ENCODE measurements around the gene SEC14L3.

- no peak for TF ChIP-seq POLR2AphosphoS5 (IDR thresholded peaks at IDR 0.05)
- TF ChIP-seq, protein P1, sequence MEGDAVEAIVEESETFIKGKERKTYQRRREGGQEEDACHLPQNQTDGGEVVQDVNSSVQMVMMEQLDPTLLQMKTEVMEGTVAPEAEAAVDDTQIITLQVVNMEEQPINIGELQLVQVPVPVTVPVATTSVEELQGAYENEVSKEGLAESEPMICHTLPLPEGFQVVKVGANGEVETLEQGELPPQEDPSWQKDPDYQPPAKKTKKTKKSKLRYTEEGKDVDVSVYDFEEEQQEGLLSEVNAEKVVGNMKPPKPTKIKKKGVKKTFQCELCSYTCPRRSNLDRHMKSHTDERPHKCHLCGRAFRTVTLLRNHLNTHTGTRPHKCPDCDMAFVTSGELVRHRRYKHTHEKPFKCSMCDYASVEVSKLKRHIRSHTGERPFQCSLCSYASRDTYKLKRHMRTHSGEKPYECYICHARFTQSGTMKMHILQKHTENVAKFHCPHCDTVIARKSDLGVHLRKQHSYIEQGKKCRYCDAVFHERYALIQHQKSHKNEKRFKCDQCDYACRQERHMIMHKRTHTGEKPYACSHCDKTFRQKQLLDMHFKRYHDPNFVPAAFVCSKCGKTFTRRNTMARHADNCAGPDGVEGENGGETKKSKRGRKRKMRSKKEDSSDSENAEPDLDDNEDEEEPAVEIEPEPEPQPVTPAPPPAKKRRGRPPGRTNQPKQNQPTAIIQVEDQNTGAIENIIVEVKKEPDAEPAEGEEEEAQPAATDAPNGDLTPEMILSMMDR (IDR thresholded peaks at IDR 0.05): no peak
- no peak for TF ChIP-seq POLR2A (IDR thresholded peaks at IDR 0.05; ENCODE audit: low read depth)
Measured at GRCh38 chr22:30453731-30454510, 17.9 kb downstream of the SEC14L3 start.
